ENCODE measurements around the gene CPN2.

GRCh38 chr3:194382196-194382891 is 31.2 kb upstream of the CPN2 start:
- no peak for TF ChIP-seq CTCF (IDR thresholded peaks at IDR 0.05; ENCODE audit: low read depth, low read length)
- no peak for TF ChIP-seq EZH2phosphoT487 (IDR thresholded peaks at IDR 0.05; ENCODE audit: low read depth)
